Purkinje cell (primary cell): ENCODE measurements around the gene PRKG2. TPM values are rescaled to one million over a fixed set of nuclear protein-coding genes. Genes with fewer than 3 reads are reported as not detected.

ENCODE experiments used
- polyA plus RNA-seq: library from polyadenylated mRNA; unstranded; fragments of >200 nt; fragmentation: Nextera tagmentation; gene quantifications from 2 replicates; pipeline ENCODE4 v1.2.1, GENCODE V29; 2014

The PRKG2 gene, protein sequence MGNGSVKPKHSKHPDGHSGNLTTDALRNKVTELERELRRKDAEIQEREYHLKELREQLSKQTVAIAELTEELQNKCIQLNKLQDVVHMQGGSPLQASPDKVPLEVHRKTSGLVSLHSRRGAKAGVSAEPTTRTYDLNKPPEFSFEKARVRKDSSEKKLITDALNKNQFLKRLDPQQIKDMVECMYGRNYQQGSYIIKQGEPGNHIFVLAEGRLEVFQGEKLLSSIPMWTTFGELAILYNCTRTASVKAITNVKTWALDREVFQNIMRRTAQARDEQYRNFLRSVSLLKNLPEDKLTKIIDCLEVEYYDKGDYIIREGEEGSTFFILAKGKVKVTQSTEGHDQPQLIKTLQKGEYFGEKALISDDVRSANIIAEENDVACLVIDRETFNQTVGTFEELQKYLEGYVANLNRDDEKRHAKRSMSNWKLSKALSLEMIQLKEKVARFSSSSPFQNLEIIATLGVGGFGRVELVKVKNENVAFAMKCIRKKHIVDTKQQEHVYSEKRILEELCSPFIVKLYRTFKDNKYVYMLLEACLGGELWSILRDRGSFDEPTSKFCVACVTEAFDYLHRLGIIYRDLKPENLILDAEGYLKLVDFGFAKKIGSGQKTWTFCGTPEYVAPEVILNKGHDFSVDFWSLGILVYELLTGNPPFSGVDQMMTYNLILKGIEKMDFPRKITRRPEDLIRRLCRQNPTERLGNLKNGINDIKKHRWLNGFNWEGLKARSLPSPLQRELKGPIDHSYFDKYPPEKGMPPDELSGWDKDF
- polyA plus RNA-seq, result 1.7 TPM in 1 of 2 replicates, not detected in the other

DNA sequence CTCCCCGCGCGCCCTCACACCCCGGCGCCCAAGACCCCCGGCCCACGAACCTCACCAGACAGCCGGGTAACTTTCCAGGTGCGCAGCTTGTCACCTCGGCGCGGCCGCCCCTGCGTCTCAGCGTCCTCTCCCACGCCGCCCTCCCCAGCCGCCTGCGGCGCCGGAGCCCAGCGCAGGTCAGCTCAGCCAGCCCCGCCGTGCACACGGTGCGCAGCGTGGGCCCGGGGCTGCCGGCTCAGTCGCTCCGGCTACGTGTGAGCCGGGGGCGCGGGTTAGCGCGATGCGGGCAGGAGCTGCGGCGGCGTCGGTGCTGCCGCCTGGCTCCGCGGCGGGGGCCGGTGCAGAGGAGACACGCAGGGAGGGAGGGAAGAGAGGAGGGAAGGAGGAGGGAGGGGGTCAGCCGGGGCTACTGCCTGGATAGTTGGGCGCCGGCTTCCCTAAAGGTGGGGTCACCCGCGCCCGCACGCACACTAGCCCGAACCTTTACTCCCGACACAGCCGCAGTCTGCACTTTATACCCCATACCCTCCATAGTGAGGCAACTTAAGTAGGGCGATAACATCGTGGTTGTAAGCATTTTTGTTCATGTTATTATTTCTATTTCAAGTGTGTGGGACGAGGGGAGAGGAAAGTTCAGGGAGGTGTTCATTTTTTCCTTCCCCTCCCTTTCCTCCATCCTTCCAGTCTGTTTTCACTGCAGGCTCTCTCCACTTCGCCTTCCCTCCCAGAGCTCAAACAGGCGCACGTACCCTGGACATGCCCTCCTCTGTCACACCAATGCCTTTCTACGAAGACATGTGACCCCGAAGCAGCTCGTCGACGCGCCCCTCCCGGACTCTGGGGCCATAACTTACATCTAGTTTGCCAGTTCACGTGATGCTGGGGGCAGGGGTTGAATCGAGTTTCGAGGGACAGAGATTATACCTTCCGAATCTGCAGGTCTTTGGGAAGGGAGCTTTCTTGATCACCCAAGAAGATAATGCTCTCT, at the start of gene PRKG2:
TSS of gene PRKG2 (minus strand) at position 342 of the 988 bp plus-strand sequence. CDS start 10,175 bp downstream, outside the sequence.

Other genes starting within 250 kb of the PRKG2 start
- 0.08 and 1.0 TPM in 2 replicates for gene BMP3, start 184.5 kb downstream of the PRKG2 start, polyA plus RNA-seq